Fibroblast of mammary gland (primary cell): ENCODE data around the gene SBF2.
A peak's percentile ranks its signal among the peaks of the same experiment; 100 is the strongest.
"Not testable (repeated sequence)": the region's sequence is repeated elsewhere in the genome, so short reads cannot be mapped to it uniquely, and the experiment has no call there.

Experiments used
- DNase-seq: peaks from one replicate; pipeline ENCODE4 v3.0.0-alpha.2; 2010; ENCODE audit warnings: low read depth
- H3K4me3 ChIP-seq: 2 replicates; pipeline ENCODE4 v1.5.1; 2011; ENCODE audit warnings: low read depth, mild to moderate bottlenecking, low read length, moderate library complexity; ENCODE audit not compliant: control insufficient read depth
- CTCF ChIP-seq: conservative IDR thresholded peaks from 2 replicates; pipeline ENCODE4 v1.5.1; 2011; ENCODE audit warnings: low read depth, low read length, inconsistent platforms; ENCODE audit not compliant: control insufficient read depth, insufficient read depth

The SBF2 gene

DNA sequence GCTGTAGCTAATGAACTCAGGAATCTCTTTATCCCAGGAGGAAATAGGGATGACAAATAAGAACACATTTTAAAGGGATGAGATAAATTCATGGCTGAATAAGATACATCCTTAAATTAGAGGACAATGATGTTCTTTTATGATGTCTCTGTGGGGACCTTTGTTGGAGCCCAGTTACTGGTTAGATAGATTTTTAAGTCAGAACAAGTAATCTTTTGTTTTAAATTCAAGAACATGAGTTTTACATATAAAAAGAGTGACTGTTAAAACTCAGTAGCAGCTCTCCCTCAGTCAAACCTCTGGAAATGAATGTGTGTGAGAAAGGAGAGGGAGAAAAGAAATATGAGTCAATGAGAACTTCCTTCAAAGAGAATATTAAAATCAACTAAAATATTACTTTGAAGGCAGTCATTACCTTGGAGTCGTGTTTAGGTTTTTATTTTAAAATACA lies 388.5 kb downstream of the SBF2 start:
- peak; percentile 43 for DNase-seq
- no peak overlapping the region for H3K4me3 ChIP-seq
- no peak for TF ChIP-seq CTCF

GRCh38 chr11:9903579-9903978 lies 390.4 kb downstream of the SBF2 start:
- no peak for TF ChIP-seq CTCF
- no peak for DNase-seq
- no peak overlapping the region for H3K4me3 ChIP-seq

DNA sequence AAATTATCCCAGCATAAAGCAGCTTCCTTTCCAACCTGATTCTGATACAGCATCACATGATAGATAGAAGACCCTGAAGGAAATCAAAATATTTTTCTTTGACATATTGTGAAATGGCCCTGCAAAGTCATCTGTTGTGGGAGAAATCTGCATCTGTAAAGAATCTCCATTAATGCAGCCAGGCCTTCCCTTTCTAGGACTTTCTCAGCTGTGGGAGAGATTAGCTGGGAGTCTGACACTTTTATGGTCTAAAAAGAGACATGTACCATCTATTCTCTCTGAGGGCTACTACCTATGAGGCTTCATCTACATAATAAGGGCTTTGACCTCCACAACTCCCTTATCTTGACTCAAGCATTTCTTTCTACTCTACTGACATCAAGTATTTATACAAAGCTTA lies 392.1 kb downstream of the SBF2 start:
- no peak for TF ChIP-seq CTCF
- no peak overlapping the region for H3K4me3 ChIP-seq
- peak; percentile 12 for DNase-seq

DNA sequence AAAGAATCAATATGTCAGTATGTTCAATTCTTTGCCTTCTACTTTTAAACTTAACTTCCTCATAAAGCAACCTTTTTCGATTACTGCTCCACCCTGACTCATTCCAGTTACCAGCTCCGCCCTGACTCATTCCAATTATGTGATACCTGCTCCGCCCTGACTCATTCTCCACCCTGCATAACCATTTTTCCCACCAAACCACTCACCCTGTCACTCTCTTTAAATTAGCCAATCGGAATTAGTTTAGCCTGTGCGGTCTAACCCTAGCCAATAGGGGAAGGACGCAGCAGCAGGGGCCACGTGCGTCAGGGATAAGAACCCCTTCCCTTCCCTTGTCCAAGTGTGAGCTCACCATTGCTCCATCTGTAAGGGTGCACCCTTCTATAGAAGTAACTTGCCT lies 393.8 kb downstream of the SBF2 start:
- H3K4me3 ChIP-seq = not testable (repeated sequence)
- DNase-seq = peak; percentile 95

DNA sequence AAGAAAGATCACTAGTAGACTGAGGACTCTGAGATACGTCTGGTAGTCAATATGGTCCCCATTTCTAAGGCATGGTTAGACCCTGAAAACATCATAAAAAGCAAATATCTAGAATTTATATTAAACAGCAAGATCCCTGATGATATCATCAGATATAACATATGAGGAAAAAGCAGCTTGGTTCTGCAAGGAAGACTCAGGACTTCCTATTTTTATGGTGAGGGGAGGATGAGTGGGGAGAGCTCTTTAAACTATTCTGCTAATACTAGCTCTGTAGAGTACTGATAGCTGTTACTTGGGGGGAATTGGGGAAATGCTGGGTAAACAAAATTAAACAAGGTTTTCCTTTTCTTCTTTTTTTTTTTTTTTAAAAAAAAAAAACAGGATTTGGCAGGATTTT lies 394.3 kb downstream of the SBF2 start:
- DNase-seq = no peak
- no peak for TF ChIP-seq CTCF
- H3K4me3 ChIP-seq = no peak overlapping the region

- no peak for DNase-seq
- no peak for TF ChIP-seq CTCF
Observed at GRCh38 chr11:9896902-9897301, 397.1 kb downstream of the SBF2 start.

GRCh38 chr11:9895006-9895405 lies 399.0 kb downstream of the SBF2 start:
- peak; percentile 88 for DNase-seq
- no peak for TF ChIP-seq CTCF
- no peak overlapping the region for H3K4me3 ChIP-seq

More at GRCh38 chr11:9896902-9897301, 397.1 kb downstream of the SBF2 start:
- H3K4me3 ChIP-seq = no peak overlapping the region
